GM21619 (cell line): ENCODE results near the gene MTA1.

Experiments used
- ATAC-seq: cut with Tn5 transposase; IDR thresholded peaks from one replicate; pipeline ENCODE4 v1.9.1; 2021; ENCODE audit not compliant: unreplicated experiment

Gene MTA1

GRCh38 chr14:105485739-105486162, 66.1 kb downstream of the MTA1 start:
- no peak for ATAC-seq

- ATAC-seq, result no peak
These were observed 66.7 kb downstream of the MTA1 start, which contains the start of gene CRIP1 for GRCh38 chr14:105486163-105486973. TSS of gene CRIP1 (plus strand) at chr14:105486886. CDS start at chr14:105487260, 374 bp downstream.

DNA sequence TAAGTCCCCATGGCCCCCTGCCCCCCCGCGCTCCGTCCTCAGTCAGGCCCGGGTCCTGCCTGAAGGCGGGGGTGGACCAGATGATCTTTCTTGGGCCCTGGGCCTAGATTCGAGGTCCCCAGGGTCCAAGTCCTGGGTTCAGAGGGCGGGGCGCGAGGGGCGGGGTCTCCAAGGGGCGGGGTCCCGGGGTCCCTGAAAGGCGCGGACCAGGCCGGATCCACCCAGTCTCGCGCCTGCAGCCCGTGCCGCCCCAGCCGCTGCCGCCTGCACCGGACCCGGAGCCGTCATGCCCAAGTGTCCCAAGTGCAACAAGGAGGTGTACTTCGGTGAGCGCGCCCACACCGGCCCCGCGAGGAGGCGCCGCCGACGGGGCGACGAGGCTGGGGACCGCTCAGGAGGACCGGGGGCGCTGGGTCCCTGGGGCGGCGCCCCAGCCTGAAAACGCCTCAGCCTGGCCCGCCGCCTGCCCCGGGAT, 67.4 kb downstream of the MTA1 start:
- no peak for ATAC-seq

GRCh38 chr14:105487449-105487985, 67.9 kb downstream of the MTA1 start:
- no peak for ATAC-seq

DNA sequence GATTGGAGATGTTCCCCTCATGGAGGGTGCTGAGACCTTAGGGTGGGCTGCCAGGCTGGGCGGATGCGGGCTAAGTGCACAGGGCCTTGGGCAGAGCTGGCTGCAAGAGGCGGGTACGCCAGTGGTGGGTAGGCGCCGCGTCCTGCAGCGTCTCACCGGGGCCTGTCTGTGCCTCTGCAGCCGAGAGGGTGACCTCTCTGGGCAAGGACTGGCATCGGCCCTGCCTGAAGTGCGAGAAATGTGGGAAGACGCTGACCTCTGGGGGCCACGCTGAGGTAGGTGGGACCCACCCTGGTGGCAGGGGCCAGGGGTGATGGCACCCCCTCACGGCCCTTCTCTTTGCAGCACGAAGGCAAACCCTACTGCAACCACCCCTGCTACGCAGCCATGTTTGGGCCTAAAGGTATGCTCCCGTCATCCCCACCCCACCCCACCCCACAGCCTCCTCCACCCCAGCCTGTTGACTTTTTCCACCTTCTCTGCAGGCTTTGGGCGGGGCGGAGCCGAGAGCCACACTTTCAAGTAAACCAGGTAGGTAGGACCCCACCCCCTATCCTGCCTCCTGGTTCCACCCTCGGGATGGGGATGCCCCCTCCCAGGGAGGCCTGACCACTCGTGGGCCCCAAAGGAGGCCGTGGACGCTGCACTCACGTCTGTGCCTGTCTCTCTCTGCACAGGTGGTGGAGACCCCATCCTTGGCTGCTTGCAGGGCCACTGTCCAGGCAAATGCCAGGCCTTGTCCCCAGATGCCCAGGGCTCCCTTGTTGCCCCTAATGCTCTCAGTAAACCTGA, 68.6 kb downstream of the MTA1 start:
- ATAC-seq, result no peak

- ATAC-seq, result no peak
These were observed 69.3 kb downstream of the MTA1 start for GRCh38 chr14:105488781-105489541.

DNA sequence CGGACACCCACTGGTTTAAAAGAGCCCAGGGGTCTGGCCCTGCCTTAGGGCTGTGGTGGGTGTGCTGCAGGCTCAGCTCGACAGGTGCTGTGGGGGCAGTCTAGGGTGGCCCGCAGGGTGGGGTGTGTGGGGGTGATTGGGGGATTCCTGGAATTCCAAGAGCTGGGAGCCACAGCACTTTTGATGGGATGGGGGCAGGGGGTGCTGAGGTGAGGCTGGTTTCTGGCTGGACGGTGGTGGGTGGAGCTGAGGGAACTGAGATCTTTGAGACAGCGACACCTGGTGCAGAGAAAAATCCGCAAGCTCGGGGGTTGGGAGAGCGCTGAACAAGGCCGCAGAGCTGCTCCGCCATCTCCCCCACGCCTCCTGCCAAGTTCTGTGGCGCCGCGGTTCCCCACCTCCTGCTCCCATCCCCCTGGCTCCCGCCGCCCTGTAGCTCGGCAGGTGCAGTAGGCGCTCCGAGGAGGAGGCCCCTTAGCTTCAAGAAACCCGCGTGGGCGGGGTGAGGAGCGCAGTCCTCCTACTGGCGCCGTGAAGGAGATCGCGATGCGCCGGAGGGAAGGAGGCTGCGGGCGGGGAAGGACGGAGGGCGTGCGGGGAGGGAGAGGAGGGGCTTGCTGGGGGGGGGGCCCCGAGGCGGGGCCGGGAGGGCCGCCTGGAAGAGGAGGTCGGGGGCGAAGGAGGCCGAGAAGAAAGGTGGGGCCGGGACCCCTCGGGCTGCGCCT, 70.1 kb downstream of the MTA1 start:
- no peak for ATAC-seq

DNA sequence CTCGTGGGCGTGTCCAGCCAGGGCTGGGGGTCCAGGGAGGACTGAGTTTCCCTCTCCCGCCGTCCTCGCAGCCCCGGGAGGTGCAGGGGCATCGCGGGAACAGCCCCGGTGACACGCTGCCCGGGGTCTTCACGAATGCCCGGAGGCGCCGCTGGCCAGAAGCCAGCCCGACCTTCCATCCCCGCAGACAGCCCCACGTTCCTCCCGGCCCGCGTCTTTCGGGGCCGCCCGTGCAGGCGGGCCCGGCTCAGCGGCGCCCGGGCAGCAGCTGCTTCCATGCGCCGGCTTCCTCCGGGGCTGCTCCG, 70.6 kb downstream of the MTA1 start:
- peak; percentile 3 for ATAC-seq

GRCh38 chr14:105490572-105491365, 71.1 kb downstream of the MTA1 start, which contains the start of gene TEDC1:
TSS of gene TEDC1 (plus strand) at chr14:105491246. CDS start at chr14:105491376, 130 bp downstream.
- peak; percentile 58 for ATAC-seq

DNA sequence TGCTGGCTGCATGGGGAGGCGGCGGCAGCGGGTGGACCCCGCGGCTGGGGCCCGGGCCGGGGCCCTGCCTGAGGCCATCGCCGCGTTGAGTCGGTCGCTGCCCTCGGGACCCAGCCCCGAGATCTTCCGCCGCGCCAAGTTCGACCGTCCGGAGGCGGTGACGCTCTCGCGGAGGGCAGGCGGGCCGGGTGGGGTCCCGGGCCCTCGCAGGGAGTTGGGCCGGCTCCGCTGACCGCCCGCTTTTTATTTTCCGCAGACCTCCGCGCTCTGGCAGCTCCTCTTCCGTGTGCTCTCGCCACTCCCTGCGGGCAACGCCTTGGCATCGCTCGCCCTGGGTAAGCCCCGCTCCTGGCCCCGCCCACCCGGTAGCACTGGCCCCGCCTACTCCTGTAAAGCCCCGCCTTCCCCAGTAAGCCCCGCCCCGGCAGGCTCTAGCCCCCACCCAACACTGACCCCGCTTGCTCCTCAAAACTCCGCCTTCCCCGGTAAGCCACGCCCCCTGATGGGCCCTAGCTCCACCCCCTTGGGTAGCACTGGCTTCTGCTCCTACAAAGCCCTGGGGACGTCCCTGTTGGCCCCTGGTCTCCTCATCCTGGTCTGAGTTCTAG, 71.8 kb downstream of the MTA1 start:
- ATAC-seq, result no peak

- ATAC-seq, result no peak
These were observed 72.7 kb downstream of the MTA1 start for GRCh38 chr14:105492031-105492970.

- no peak for ATAC-seq
These were observed 73.6 kb downstream of the MTA1 start for GRCh38 chr14:105492971-105493871.

DNA sequence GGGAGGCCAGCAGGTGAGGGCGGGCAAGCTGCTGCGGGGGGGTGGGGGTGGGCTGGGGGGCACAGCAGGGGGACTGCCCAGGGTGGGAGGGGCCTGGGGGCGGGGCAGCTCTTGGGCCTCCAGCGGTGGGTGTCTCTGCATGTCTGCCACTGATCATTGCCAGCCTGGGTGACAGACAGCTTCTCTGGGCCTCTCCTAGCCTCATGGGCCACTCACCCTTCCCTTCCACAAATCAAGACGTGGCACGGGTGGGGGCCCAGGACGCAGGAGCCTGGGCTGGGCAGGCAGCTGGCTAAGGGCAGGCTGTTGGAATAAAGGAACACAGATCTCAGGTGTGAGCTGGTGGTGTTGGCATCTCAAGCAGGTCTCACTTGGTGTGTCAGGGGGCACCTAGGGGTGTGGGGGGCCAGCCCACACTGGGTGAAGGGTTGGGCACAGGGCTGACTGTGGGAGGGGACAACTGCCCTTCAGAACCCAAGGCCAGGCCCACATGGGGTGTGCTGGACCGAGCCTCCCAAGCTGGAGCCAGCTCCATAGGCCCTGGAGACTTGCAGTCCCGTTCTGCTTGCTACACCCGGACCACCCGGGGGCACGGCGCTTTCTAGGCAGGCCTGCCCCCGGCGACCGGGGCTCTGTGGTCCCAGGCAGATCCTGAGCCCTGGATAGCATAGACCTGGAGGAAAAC, 74.4 kb downstream of the MTA1 start:
- ATAC-seq, result no peak

DNA sequence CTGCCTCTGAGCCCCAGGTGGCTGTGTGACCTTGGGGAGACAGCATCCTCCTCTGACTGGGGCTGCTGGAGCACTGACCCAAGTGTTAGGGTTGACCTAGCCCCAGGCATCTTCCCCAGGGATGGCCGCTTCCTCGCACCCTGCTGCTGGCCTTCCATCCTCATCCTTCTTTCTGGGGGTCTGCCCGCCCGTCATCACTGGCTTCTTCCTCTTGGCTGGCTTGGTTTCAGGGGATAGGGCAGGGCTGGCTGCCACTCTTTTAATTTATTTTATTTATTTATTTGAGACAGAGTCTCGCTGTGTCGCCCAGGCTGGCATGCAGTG, 74.9 kb downstream of the MTA1 start:
- no peak for ATAC-seq

DNA sequence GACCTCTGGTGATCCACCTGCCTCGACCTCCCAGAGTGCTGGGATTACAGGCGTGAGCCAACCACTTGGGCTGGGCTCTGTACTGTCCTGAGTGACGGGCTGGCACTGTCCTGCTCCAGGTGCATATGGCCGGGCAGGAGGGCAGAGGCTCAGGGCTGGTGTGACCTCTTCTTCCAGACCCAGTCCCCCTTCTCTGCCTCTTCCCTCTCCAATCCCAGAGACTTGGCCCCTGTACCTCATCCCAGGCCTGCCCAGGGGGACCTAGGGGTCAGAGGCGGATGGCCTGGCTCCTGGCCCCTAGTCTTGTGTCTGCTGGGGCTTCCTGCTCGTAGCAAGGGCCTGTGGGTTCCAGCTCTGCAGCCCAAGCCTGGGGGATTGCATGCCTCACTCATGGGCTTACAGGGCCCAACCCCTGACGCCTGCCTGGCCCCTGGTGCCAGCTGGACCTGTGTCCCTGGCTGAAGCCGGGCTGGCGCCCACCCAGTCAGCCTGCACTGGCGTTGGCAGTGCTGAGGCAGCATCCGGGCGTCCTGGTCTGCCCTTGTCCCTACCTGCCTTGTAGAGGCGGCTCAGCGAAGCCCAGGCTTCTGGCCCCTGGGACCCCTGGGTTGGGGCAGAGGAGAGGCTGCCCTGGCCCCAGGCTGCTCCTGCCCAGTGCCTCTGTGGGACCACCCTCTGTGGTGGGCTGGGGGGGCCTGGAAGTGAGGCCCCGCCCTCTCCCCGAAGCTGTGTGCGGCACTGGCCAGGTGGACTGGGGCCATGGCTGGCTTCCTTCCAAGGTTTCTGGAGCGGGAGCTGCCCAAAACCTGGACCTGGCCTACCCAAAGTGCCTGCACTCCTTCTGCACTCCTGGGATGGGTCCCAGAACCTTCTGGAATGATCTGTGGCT, 75.7 kb downstream of the MTA1 start:
- no peak for ATAC-seq
